NCI-H2196 treated with DMSO at 0.1 percent for 48 hours (cell line): ENCODE results near the gene SLC29A1.

Experiments used
- DNase-seq: peaks from one replicate; lab custom pipeline; 2025; ENCODE audit not compliant: unreplicated experiment; lab: John Stamatoyannopoulos, UW

Gene SLC29A1

GRCh38 chr6:44253307-44254101 lies 30.1 kb downstream of the SLC29A1 start:
- no peak for DNase-seq

- no peak for DNase-seq
Measured at GRCh38 chr6:44254191-44255104, 31.1 kb downstream of the SLC29A1 start.

- DNase-seq, result no peak
Measured at GRCh38 chr6:44255105-44255808, 31.9 kb downstream of the SLC29A1 start.

DNA sequence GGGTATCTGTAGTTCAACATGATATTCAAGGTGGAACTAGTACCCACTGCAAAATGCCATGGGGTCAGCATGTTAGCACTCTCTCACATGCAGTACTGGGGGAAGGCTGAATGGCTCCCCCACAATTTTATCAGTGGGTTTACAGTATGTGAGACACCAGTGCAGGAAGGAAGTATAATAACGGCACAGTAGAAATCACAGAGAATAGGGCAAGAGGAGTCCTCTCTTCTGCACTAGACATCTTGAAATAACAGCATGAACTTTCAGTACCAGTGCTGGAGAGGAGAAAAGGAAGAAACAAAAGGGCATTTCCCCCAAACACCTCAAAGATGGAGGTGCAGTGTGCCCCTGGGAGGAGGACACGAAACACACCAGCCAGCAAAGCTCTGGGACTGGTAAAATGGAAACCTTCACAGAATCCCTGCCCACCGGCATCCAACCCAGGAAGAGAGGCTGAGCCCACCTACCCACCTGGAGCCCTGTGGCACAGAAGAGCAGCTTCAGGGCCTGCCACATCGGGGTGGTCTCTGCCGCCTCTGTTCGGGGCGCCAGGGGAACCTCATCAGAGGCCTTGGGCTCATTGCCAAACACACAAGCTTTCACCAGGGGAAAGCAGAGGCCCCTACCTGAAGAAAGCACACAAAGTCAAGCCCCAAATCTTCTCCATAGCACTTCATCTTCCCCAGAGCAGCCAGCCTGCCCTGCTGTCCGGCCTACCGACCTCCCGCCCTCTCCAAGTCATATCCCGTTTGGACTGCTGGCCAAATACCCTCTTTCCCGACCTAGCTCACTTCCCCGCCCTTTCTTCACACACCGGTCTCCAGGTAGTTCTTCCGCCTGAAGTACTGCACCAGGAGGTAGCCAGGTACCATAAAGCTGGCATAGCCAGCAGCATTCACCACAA lies 32.7 kb downstream of the SLC29A1 start:
- DNase-seq, result no peak

DNA sequence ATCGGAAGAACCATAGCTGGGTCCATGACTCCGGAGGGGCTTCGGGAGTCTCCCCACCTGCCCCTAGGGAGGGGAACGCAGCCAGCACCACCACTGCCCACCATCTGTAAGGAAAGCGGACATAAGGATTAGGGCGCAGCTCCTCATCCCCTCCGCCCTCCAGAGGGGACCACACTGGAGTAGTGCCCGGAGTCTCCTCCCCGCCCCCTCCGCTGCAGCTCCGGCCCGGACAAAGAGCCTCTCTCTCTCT lies 33.3 kb downstream of the SLC29A1 start:
- no peak for DNase-seq

DNA sequence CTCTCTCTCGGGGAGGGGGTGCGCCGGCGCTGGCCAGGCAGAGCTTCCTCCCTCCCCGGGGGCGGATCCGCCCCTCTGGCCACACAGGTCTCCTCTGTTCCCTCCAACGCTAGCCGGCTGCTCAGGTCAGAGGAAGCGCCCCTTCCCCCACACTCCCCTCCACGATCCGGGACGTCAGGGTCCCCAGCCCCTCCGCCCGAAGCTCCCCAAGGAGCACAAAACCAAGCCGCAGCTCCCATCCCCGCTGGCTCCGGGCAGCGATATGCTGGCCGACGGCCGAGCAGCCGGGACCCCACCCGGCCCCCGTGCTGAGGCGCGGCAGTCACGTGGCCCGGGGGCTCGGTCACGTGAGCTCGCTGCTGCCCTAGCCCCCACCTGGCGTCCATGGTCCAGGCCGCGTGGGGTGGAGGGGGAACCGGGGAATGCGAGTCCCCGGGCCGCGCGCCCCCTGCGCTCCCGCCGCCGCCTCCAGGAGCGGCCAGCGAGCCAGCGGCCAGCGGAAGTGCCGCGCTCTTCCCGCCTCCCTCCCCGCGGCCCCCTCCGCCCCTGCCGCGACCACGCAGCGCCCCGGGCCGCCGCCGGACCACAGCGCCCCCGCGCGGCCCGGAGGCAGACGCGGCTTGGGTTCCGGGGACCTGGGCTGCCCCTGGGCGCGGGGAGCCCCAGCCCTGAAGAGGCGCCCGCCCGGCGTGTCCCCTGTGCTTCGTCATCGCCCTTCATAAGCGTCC lies 33.8 kb downstream of the SLC29A1 start, which contains the start of gene SLC35B2:
TSS of gene SLC35B2 (minus strand) at position 504 of the 728 bp plus-strand sequence. CDS start at position 386, 118 bp downstream.
- DNase-seq, result peak; percentile 75

GRCh38 chr6:44257753-44258324 lies 34.4 kb downstream of the SLC29A1 start:
- no peak for DNase-seq

DNA sequence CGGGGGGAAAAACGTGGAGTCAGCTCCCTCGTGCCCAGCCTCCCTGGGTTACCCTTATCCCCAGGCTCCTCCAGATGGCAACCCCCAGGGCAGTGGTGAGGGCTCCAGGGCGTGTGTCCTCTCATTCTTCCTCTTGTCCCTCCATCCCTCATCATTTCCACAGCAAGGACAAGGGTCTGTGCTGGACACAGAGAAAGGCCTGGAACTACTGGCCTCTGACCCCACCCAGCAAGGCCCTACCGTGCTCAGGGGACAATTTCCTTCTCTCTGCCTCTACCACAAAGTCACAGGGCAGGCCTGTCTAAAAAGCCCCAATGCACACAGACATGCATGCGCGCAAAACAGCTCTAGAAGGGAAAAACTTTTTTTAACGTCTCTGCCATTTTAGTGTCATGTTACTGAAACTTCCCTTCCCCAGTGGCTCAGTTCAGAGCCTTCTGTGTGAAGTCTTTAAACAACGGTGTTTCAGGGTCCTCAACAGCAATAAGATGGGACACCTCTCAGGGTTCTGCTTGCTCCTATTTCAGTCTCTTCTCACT lies 35.0 kb downstream of the SLC29A1 start:
- no peak for DNase-seq

DNA sequence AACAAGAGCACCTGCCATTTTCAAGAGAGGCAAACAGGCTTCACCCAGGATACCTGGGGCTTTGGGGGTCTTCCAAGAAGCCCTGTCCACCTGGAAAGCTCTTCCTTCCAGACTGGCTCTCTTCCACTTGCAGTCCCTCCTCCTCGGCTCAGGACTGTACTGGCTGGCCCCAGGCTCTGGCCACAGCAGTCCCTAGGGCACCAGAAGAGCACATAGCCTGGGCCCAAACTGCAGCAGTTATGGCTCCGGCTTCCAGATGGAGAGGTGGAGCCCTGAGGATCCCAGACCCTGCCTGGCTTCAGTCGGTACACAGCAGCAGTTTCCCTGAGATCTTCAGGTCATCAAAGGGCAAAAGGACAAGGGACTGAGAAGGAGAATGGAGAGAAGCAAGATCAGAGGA lies 35.5 kb downstream of the SLC29A1 start:
- no peak for DNase-seq

GRCh38 chr6:44260011-44260410 lies 36.6 kb downstream of the SLC29A1 start:
- no peak for DNase-seq

DNA sequence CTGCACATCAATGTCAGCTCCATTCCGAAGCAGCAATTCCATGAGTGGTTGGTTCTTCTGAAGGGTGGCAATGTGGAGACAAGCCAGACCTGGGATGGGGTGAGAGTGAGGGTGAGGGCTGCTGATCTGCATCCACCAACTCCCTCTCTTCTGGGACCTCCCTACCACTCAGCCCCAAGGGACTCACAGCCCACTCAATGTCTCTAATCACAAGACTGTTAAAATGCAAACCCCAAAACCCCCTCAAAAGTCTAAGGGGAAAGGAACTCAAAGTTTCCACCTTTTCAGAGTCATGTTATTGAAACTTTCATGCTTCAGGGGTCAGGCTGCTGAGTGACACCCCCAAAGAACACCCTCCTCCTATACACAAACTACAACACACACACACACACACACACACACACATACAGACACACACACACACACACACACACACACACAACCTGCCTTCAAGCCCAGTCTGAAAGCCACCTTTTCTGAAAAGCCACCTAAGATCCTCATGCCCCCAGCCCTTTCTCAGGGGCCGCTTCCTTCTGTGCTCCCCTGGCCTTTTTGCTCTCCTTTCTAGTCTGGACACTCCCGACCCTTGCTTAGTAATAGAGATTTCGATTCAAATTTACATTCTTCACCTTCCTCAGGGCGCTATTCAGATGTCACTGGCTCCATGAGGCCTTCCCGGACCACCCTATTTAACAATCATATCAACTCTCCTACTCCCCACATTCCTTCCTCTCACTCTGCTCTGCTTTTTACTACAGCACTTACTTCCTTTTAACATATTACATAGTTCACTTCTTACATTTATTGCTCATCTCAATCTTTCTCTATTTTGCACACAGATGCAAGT lies 37.3 kb downstream of the SLC29A1 start:
- no peak for DNase-seq

DNA sequence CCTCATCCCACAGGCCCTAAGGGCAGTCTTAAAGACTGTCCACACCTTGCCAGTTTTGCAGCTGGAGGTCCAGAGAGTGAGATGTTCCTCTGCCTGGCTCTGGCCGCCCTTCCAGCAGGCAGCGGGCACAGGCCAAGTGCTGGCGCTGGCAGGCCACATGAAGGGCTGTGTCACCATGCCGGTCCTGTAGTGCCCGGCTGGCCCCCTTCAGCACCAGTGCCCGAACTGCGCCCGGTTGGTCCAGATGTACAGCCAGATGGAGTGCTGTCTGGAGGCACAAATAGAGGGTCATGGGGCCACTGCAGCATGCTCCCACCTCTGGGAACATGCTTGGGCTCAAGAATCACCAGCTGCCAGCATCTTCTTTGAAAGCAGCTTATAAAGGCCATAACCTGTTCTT lies 38.2 kb downstream of the SLC29A1 start:
- DNase-seq, result no peak

DNA sequence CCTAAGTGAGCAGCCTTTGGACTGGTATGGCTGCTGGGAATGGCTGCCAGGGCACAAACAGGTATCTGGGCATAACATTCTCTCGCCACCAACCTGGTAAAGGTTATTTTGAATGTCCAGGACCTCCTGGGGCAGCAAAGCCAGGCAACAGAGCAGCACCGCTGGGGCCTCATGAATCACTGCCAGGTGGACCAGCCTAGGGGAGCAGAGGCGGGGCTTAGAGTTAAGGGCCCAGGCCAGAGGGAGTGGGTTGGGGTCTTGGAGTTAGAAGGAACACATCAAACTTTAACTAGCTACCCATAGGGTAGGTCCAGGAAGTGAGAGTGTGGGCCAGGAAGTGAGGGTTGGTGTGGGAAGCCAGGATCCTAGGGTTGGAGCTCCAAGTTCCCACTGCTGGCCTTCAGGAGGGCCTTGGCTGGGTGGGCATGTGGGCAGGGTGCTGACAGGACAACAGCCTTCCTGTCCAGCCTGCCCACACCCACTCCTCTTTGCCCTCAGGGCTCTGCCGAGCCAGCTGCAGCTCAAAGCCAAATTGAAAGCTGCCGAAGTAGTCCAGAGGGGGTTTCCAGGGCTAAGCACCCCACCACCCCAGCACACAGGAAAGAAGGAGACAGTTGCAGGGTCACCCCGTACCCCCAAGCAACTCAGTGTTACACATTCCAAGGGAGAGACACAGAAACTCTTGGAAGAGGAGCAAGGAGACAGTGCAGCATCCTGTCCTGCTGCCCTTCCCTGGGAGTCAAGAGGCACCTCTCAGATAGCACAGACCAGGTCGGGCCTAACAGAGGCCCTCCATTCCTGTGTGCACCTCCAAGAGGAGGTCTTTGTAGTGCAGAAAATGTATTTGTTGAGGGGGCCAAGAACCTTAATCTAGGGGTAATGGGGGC lies 39.3 kb downstream of the SLC29A1 start:
- DNase-seq, result no peak

GRCh38 chr6:44263354-44264100 lies 40.1 kb downstream of the SLC29A1 start:
- DNase-seq, result no peak

GRCh38 chr6:44264154-44265006 lies 41.0 kb downstream of the SLC29A1 start:
- DNase-seq, result no peak
